Kidney (tissue), 14 donors: ENCODE results near the gene RIBC1. TPM values are rescaled to one million over a fixed set of nuclear protein-coding genes. Genes with fewer than 3 reads are reported as not detected.

Experiments used
- DNase-seq, 5 donors: peaks; one replicate each; pipeline ENCODE4 v3.0.0-alpha.2; 2013 to 2020
- FAIRE-seq: peaks from 2 replicates; lab custom pipeline; 2012; peaks lifted over from hg19 to GRCh38; lab: Jason Lieb, UNC
- H3K27ac ChIP-seq, 2 donors: one replicate each; pipeline ENCODE4 v1.7.0; 2013; ENCODE audit warnings: low read depth in 2 of 2, low read length in 2 of 2, inconsistent platforms in 1 of 2
- H3K27me3 ChIP-seq: one replicate; pipeline ENCODE4 v1.7.1; 2013; ENCODE audit warnings: low read length, inconsistent platforms; ENCODE audit not compliant: control insufficient read depth, insufficient read depth
- H3K36me3 ChIP-seq, 3 donors: one replicate each; pipeline versions ENCODE4 v1.7.0 to v1.7.1; 2013; ENCODE audit warnings: low read length in 3 of 3, control low read depth in 1 of 3, inconsistent platforms in 1 of 3; ENCODE audit not compliant: insufficient read depth in 3 of 3, control insufficient read depth in 2 of 3
- H3K4me1 ChIP-seq, 3 donors: one replicate each; pipeline versions ENCODE4 v1.7.0 to v1.7.1; 2013; ENCODE audit warnings: low read length in 3 of 3, inconsistent platforms in 1 of 3, low read depth in 1 of 3; ENCODE audit not compliant: control insufficient read depth in 2 of 3, insufficient read depth in 2 of 3
- H3K4me3 ChIP-seq, 3 donors: one replicate each; pipeline versions ENCODE4 v1.7.0 to v1.8.1; 2013; ENCODE audit warnings: low read length in 3 of 3, control low read depth in 1 of 3, inconsistent platforms in 1 of 3
- H3K9ac ChIP-seq, 3 donors: one replicate each; pipeline versions ENCODE4 v1.7.0 to v1.7.1; 2013; ENCODE audit warnings: low read length in 3 of 3, control low read depth in 1 of 3, inconsistent platforms in 1 of 3
- H3K9me3 ChIP-seq, 3 donors: one replicate each; pipeline versions ENCODE4 v1.7.0 to v1.7.1; 2013; ENCODE audit warnings: low read length in 3 of 3, control low read depth in 1 of 3, inconsistent platforms in 1 of 3; ENCODE audit not compliant: control insufficient read depth in 2 of 3, insufficient read depth in 1 of 3
- CTCF ChIP-seq: IDR thresholded peaks from 3 replicates; pipeline ENCODE4 v1.5.1; 2012; ENCODE audit warnings: mild to moderate bottlenecking, moderate library complexity, borderline replicate concordance; ENCODE audit not compliant: insufficient read depth; ENCODE audit errors: extremely low read depth
- intact Hi-C: fragments of 100-400 bp; cut with DNase I; formaldehyde crosslinking; loops from one replicate; pipeline ENCODE4 v1.11.1; 2022
- polyA plus RNA-seq: library from polyadenylated mRNA; stranded (reverse); fragments of 350-450 nt; fragmentation: Illumina TruSeq; extraction: RNeasy Lipid Tissue Mini Kit (QIAGEN cat#74804); gene quantifications from one replicate; pipeline ENCODE4 v1.2.3, GENCODE V29; 2014; ENCODE audit warnings: low read depth, low replicate concordance; ENCODE audit not compliant: insufficient read depth
- total RNA-seq: library from RNA; stranded (reverse); fragmentation: NEBNext Ultra II Directional; extraction: Animal tissue kit (Norgen Biotek cat#: 25700); gene quantifications from one replicate; pipeline ENCODE4 v1.2.1, GENCODE V29; 2021
- donor health status: control.
- donor health status: control.
- donor health status: control.
- donor health status: control.
- donor health status: control.
- donor health status: DM: yes; HTN: yes; CAD: no.
- donor health status: Normal renal cell carcinoma (clear cell type).

The RIBC1 gene
- total and polyA plus RNA-seq, 2 donors from 2014 or later, result 2.5 to 6.4 TPM

- DNase-seq (no peak), FAIRE-seq (no peak)
- Histone ChIP-seq H3K4me3 (no peak overlapping the region), H3K36me3 (peaks cover 0 to 2% (median 0%) of the 10 kb centered on the region in 3 donors), H3K27me3 (no peaks in the 10 kb centered on the region), H3K27ac (no peak overlapping the region), H3K9ac (no peak overlapping the region), H3K4me1 (no peaks in the 10 kb centered on the region), H3K9me3 (no peaks in the 10 kb centered on the region)
- TF ChIP-seq CTCF, result no peak
- intact Hi-C loops, result no loop called here
These were observed 26.9 kb upstream of the RIBC1 start for GRCh38 chrX:53395605-53396298.

- no peaks in the 10 kb centered on the region for H3K27me3 ChIP-seq
- no peaks in the 10 kb centered on the region for H3K4me1 ChIP-seq
- no peaks in the 10 kb centered on the region for H3K9me3 ChIP-seq
- no peak overlapping the region for H3K4me3 ChIP-seq
- intact Hi-C loops, result no loop called here
- peaks cover 0 to 8% (median 6%) of the 10 kb centered on the region in 3 donors for H3K36me3 ChIP-seq
- TF ChIP-seq CTCF, result no peak
- no peak overlapping the region for H3K27ac ChIP-seq
- no peak for DNase-seq
- no peak overlapping the region for H3K9ac ChIP-seq
- no peak for FAIRE-seq
These were observed 24.5 kb upstream of the RIBC1 start for GRCh38 chrX:53398216-53398615.

- Histone ChIP-seq H3K36me3 (peaks cover 7 to 37% (median 12%) of the 10 kb centered on the region in 3 donors), H3K27me3 (no peaks in the 10 kb centered on the region)
- FAIRE-seq, result no peak
These were observed 19.1 kb upstream of the RIBC1 start for GRCh38 chrX:53403535-53403934.

More at GRCh38 chrX:53403535-53403934, 19.1 kb upstream of the RIBC1 start:
- DNase-seq, result no peak
- Histone ChIP-seq H3K4me3 (no peak overlapping the region), H3K9ac (no peak overlapping the region), H3K9me3 (no peaks in the 10 kb centered on the region), H3K27ac (no peak overlapping the region), H3K4me1 (no peaks in the 10 kb centered on the region)
- intact Hi-C loops, result no loop called here
- no peak for TF ChIP-seq CTCF
